HG03175 (cell line): ENCODE data around the gene CCRL2.
"Not testable (repeated sequence)": the region's sequence is repeated elsewhere in the genome, so short reads cannot be mapped to it uniquely, and the experiment has no call there.

ENCODE experiments used
- ATAC-seq: cut with Tn5 transposase; IDR thresholded peaks from one replicate; pipeline ENCODE4 v1.9.1; 2021; ENCODE audit warnings: mild to moderate bottlenecking, moderate library complexity; ENCODE audit not compliant: unreplicated experiment

CCRL2 gene

GRCh38 chr3:46378426-46378942, 28.6 kb upstream of the CCRL2 start:
- no peak for ATAC-seq

GRCh38 chr3:46380471-46381221, 26.4 kb upstream of the CCRL2 start:
- no peak for ATAC-seq

GRCh38 chr3:46381625-46382024, 25.4 kb upstream of the CCRL2 start:
- no peak for ATAC-seq

- no peak for ATAC-seq
Observed at GRCh38 chr3:46383211-46383950, 23.7 kb upstream of the CCRL2 start.

DNA sequence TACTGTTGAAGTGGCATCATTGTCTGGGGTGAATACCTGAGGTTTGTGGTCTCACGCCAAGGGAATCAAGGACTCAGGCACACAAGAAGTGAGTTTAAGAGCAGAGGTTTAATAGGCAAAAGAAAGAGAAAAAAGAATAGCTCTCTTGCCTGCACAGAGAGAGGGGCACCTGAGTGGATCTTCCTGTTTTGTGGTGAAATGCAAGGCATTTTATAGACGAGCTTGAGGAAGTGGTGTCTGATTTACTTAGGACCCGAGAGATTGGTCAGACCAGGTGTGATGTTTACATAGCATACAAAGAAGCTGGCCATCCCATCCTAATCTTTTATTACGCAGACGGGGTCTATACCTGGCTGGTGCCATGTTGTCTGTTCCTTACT, 23.1 kb upstream of the CCRL2 start:
- ATAC-seq, result no peak

DNA sequence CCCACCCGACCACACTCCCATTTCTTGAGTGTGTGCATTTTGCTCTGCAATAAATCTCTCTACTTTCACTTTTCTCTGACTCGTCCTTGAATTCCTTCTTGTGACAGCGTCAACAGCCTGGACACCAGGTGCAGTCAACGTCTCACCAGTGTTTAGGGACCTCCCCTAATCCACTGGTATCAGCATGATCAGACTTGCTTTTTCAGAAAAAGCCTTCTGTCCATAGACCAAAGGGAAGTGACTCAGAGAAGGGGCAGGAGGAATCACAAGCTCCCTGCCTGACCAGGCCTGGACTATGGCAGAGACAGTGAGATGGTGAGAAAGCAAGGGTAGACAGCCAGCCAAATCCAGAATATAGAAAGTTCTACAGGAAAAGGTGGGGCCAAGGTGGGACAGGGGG, 20.9 kb upstream of the CCRL2 start:
- no peak for ATAC-seq

DNA sequence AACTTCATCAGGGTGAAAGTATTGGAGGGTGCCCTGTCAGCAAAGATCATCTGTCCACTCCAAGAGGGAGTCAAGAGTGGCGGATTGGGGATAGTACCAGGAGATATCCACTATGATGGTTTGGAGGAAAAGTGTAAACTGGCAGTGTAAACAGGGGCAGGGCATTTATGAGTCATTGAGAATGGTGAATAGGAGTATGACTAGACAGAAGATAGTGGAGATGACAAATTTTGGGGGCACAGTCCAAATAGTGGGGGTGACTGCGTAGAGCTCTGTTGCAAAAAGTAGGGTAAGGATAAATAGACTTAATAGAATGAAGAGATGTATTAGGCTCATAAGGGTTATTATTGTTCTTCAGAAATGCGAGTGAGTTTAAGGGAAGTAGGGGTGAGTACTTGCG, 18.2 kb upstream of the CCRL2 start:
- ATAC-seq, result not testable (repeated sequence)

- ATAC-seq, result no peak
Observed at GRCh38 chr3:46389306-46389705, 17.8 kb upstream of the CCRL2 start.

DNA sequence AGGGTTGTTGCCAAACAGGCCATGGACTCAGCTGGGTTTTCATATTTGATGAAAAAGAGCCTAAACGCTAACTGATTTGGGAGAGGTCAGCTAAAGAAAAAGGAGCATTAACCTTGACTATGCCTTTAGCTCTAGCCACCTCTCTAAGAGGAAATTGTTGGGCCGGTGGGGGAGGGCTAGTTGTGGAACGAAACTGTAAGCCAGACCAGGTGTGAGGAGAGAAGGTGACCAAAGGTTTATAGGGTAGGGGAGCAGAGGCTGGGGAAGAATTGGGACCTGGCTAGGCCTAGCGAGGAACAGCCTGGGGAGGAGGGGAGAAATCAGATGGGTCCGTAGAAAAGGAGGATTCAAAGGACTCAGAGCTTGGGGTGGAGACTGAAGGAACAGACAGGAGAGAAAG, 15.5 kb upstream of the CCRL2 start:
- ATAC-seq, result not testable (repeated sequence)

- no peak for ATAC-seq
Observed at GRCh38 chr3:46393011-46393410, 14.0 kb upstream of the CCRL2 start.

GRCh38 chr3:46393554-46394434, 13.3 kb upstream of the CCRL2 start:
- no peak for ATAC-seq

GRCh38 chr3:46395210-46395661, 11.8 kb upstream of the CCRL2 start:
- ATAC-seq, result no peak

- ATAC-seq, result no peak
Observed at GRCh38 chr3:46395766-46396530, 11.1 kb upstream of the CCRL2 start.

GRCh38 chr3:46397111-46397510, 9.9 kb upstream of the CCRL2 start:
- ATAC-seq, result no peak

DNA sequence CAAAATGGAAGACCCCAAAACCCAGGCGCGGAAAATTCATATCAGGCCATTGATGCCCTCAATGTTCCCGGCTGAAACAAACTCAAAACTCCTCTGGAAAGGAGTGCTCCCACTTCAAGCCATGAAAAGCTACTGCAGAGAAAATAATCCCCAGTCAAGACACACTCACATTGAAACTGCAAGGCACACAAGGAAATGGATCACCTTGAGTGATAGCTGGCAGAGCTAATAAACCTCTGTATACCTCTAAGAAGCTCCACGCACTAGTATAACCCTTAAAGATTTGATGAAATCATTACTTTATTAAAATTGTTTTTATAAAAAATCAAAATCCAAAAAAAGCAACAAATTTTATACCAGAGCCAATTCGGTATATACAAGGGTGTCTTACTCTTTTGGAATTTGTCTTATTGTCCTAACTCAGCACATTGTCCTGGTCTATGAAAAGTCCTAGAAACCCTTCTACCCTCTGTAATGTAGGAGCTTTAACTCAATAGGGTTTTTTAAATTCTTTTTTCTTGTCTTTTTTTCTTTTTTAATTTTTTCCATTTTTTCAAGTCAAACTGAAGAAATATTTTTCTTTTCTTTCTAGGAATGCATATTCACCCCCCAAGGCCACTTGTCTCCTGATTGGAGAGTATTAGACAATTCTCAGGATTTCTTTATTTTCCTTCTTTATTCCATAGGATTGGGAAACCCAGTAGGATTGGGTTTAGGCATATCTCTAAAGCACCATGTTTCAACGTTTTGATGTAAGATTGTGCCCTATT, 8.7 kb upstream of the CCRL2 start:
- no peak for ATAC-seq

DNA sequence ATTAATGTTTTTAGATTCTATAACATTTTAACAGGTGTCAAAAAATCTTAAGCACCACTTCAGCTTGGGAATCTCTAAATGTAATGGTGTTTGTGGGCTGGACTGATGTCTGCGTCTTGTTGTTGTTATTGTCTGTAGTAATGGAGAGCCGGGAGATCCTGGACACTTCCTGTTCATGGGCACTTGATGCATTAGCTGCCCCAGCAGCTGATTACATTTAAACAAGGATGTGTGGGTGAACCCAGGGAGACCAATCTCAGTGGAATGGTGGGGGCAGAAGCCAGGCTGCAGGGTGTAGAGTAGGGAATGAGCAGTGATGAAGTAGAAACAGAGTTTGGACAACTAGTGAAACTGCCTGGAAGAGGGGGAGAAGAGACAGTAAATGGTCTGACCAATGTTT, 8.0 kb upstream of the CCRL2 start:
- ATAC-seq, result no peak

- ATAC-seq, result no peak
Observed at GRCh38 chr3:46399557-46399956, 7.5 kb upstream of the CCRL2 start.

- no peak for ATAC-seq
Observed at GRCh38 chr3:46400000-46400734, 6.9 kb upstream of the CCRL2 start.

GRCh38 chr3:46400846-46401245, 6.2 kb upstream of the CCRL2 start:
- no peak for ATAC-seq
